A204.1 (cell line): Measurements from ENCODE around the gene SCARB1.

Experiments
- FAIRE-seq: peaks from 2 replicates; lab custom pipeline; 2012; peaks lifted over from hg19 to GRCh38; lab: Jason Lieb, UNC

The SCARB1 gene

DNA sequence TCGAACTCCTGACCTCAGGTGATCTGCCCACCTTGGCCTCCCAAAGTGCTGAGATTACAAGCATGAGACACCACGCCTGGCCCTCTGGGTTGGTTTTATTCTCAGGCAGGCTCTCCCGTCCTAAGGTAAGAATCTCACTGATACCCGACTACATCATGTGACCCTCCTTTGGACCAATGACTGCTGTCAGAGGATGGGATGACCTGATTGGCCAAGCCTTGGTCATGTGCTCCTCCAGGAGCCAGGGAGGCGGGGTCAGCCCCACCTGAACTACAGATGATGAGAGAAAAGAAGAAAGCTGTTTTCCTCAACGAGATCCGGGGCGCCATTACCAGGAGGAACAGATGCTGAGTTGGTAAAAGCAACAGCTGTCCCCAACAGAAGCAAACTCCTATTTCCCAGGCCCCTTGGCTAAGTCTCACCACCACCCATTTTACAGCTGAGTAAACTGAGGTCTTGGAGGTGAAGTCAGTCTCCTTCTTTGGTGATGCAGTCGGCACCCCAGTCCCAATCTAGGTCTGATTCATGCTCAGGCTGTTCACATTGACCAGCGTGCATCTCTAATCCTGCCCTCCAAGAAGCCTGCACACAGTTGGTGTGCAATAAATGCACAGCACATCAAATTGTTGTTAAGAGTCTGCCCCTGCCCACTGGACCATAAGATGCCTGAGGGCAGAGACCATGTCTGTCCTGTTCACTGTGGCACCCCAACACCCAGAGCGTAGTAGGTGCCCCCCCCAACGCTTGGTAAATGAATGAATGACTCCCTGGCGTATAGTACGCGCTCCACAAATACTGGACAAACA is 118.8 kb downstream of the SCARB1 start:
- no peak for FAIRE-seq

GRCh38 chr12:124744273-124744640 is 119.4 kb downstream of the SCARB1 start:
- no peak for FAIRE-seq

GRCh38 chr12:124743479-124744272 is 120.0 kb downstream of the SCARB1 start:
- no peak for FAIRE-seq

DNA sequence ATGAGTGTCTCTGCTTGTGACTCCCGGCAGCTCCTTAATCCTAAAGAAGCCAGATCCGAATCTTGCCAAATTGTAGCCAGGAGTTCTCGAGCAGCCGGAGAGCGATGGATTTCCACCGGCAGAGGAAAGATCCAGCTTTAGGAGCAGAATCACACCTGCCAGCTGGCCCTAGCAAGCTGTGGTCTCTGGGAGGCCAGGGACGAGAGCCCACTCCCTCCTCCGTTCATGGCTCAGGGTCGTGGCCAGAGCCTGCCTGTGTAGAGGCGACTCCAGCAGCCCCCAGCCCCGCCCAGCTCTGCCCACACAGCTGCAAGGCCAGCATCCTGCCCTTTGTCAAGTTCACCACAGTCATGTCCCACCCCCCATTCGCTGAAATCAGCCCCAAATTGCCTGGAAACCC is 121.0 kb downstream of the SCARB1 start:
- no peak for FAIRE-seq

GRCh38 chr12:124742111-124742510 is 121.6 kb downstream of the SCARB1 start:
- FAIRE-seq: no peak

DNA sequence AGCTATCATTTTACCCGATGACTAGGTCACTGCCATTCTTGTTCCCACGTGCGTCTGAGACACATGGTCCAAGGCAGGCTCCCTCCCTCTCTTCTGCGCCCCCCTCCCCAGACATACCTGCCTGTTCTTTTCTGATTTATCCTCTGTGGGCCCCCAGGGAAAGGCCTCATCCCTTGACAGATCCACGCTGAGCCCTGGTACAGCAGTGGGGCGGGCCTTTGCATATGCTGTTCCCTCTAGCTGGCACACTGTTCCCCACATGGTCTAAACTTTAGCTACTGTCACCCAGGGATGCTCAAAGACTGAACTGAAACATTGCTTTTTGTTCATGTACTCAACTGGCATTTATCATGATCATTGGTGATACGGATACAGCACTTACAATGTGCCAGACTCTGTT is 122.5 kb downstream of the SCARB1 start:
- FAIRE-seq: no peak

GRCh38 chr12:124740691-124741137 is 123.0 kb downstream of the SCARB1 start:
- no peak for FAIRE-seq

- no peak for FAIRE-seq
Observed at GRCh38 chr12:124739953-124740561, 123.6 kb downstream of the SCARB1 start.

DNA sequence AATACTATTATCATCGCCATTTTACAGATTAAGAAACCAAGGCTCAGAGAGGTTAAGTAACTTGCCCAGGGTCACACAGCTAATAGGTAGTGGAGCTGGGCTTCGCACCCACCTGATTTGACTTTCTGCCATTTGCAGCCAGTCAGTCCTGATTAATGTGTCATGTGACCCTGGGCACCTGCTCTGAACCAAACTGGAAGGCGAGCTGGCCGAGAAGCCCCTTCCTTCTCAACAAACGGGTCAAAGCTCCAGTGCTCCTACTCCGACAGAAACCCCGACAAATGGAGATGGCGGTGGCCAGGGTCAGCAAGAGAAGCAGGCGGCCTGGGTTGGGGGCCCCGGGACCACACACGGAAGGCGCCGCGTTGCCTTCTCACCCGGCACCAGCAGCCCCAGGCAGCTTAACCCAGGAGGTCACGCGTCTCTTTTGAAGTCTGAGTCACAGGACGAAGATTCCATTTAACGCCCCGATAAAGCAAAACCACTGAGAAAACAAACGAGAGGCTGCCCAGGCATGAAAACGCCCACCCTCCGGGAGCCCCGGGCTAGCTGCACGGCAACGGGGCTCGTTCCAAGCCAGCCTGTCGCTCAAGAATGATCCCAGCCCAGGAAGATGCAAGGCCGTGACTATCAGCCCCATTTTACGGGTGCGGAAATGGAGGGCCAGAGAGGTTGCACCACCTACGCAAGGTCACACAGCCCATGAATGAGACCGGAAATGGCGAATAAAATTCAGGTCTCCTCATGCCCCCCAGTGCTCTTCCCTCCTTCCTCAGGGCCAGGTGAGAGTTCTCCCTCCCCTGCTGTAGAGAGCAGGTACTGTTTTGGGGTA is 124.8 kb downstream of the SCARB1 start:
- no peak for FAIRE-seq

GRCh38 chr12:124737772-124738635 is 125.7 kb downstream of the SCARB1 start:
- no peak for FAIRE-seq

DNA sequence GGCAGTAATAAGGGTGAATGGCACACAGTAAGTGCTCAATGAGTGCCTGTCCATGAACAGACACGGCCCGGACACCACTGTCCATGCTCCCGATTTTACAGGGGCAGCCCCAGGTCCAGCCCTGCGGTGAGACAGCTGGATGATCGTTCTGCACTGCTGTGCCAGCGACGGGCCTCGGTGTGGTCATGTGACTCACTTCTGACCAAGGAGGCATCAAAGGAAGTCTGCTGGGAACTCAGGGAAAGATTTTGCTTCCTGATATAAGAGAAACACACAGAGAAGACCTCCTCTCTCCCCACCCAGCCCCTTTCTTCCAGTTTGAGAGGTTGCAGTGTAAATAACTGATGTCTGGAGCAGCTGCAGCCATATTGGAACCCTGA is 126.6 kb downstream of the SCARB1 start:
- FAIRE-seq: no peak

DNA sequence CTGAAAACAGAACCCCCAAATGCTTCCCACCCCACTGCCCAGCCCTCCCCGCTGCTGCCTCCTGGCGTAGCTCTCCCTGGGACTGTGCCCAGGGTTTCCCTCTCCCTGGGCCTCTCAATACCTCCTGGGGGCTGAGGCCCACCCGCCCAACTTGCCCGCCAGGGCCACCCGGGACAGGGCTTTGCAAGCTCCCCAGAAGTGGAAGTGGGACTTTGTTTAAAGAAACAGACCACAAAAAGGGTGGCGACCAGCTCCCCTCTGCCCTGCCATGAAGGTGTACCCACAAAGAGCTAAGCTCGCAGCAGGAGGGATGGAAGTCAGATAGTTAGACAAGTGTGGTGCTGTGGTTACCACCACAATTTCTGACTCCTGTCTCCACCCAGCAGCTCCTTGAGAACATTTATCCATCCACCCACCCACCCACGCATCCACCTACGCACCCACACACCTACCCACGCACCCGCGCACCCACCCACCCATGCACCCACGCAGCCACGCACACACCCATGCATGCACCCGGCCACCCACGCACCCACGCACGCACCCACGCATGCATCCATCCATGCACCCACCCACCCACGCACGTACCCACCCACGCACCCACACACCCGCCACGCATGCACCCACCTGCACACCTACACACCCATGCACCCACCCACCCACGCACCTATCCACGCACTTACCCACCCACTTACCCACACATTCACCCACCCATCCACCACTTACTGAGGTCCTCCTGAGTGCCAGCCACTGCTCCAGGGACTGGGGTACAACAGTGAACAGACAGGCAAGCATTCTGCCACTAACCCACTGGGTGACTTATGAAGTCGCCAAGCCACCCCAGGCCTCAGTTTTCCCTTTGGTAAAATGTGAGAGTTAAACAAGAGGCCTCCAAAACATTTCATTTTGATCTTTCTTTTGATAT is 127.3 kb downstream of the SCARB1 start:
- no peak for FAIRE-seq

GRCh38 chr12:124734224-124734788 is 129.4 kb downstream of the SCARB1 start:
- no peak for FAIRE-seq

GRCh38 chr12:124733086-124733485 is 130.6 kb downstream of the SCARB1 start:
- FAIRE-seq: no peak

DNA sequence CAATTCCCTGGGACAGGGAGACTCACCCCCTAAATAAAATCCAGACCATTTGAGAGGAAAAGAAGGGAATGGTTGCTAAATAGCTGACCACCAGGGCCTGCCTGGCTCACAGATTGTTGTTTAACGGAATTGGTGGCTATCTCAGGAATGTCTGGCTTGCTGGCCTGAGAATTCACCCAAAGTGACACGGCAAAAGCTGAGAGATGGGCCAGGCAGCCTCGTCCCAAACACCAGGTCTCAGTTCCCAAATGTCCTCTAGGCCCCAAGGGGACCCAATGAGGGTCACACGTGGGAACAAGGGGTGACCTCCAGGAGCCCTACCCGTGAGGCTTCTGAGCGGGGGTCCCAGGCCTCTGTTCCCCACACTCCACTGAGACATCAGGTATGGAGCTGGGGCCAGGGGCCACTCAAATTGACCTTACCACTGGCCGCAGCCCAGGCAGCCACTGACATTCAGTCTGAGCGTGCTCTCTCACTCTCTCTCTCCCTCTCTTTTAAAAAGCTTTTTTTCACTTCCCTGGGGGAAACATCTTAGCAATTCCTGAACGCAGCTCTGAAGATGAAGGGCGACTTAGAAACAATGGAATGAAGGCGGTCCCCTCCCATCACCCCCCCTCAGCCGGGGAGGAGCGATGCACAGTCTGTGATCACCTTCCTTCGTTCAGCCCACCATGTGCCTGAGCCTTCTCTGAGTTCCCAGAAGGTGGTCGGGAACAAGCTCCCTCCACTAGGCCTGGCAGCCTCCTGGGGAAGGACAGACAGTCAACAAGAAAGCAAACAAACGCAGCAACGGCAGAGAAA is 131.2 kb downstream of the SCARB1 start:
- no peak for FAIRE-seq

DNA sequence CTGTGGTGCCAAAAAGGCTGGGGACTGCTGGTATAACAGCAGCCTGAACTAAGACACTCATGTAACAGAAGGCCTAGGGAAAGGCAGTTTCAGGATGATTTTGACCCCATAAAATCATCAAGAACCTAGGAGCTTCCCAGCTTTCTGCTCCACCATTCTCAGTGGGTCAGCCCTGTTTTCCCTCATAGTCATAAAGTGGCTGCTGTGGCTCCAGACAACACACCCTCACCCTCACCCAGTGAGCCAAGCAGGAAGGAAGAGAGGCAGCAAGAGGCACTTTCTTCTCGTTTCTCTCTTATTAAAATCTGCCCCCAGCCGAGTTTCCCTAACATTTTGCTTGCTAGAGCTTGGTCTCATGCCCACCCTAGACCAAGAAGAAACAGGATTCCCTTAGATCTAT is 131.8 kb downstream of the SCARB1 start:
- no peak for FAIRE-seq

DNA sequence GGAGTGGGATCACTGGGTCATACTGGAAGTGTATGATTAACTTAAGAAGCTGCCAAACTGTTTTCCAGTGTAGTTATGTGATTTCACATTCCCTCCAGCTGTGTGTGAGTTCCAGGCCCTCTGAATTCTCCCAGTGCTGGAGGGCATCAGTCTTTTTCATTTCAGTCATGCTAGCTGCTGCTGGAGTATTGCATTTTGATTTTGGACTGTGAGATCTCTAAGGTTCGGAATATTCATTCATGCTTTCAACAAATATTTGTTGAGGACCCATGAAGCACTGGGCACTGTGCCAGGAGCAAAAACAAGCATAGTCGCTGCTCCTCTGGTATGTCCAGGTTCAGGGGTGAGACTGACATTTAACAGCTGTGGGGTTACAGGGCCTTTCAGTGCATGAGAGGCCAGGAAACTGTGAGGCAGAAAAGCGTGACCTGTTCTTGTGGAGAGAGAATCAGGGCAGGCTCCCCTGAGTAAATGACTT is 133.2 kb downstream of the SCARB1 start:
- no peak for FAIRE-seq

- no peak for FAIRE-seq
Observed at GRCh38 chr12:124727922-124728321, 135.7 kb downstream of the SCARB1 start.

- FAIRE-seq: peak; percentile 40
Observed at GRCh38 chr12:124727264-124727800, 136.3 kb downstream of the SCARB1 start.
